HepG2 (cell line): ENCODE measurements around the gene CDK3. TPM values are rescaled to one million over a fixed set of nuclear protein-coding genes. Genes with fewer than 3 reads are reported as not detected.
A peak's percentile ranks its signal among the peaks of the same experiment; 100 is the strongest.

Experiments used
- BRCA1 ChIP-seq: sonication (generic); formaldehyde crosslinking; IDR thresholded peaks from 2 replicates; pipeline ENCODE4 v1.4.0; 2020; ENCODE audit warnings: missing genetic modification reagents
- GATAD2A ChIP-seq: IDR thresholded peaks from 2 replicates; pipeline ENCODE4 v1.6.1; 2016
- HCFC1 ChIP-seq: fragments of 150-350 bp; IDR thresholded peaks from 2 replicates; pipeline ENCODE4 v1.6.1; 2014; ENCODE audit warnings: low read depth, low read length
- HNRNPH1 ChIP-seq: fragments of 200-400 bp; formaldehyde crosslinking; optimal IDR thresholded peaks from 2 replicates; pipeline ENCODE3; 2017; ENCODE audit warnings: mild to moderate bottlenecking, low read depth, low read length
- KLF6 ChIP-seq: IDR thresholded peaks from 2 replicates; pipeline ENCODE4 v1.8.0; 2016; ENCODE audit warnings: missing biosample characterization, missing genetic modification reagents
- MAFF ChIP-seq: IDR thresholded peaks from 2 replicates; pipeline ENCODE4 v1.6.1; 2011; ENCODE audit warnings: low read depth, low read length, improper control_type of control experiment
- RBAK ChIP-seq: sonication (generic); formaldehyde crosslinking; IDR thresholded peaks from 2 replicates; pipeline ENCODE4 v1.5.1; 2020; ENCODE audit warnings: mild to moderate bottlenecking, missing genetic modification reagents
- SMYD3 ChIP-seq: sonication (generic); formaldehyde crosslinking; IDR thresholded peaks from 2 replicates; pipeline ENCODE4 v1.8.1; 2023; ENCODE audit warnings: mild to moderate bottlenecking, missing genetic modification reagents
- SPEN ChIP-seq: sonication (generic); formaldehyde crosslinking; IDR thresholded peaks from 2 replicates; pipeline ENCODE4 v1.5.1; 2020; ENCODE audit warnings: low read depth, mild to moderate bottlenecking, missing genetic modification reagents
- ZBTB3 ChIP-seq: sonication (generic); formaldehyde crosslinking; IDR thresholded peaks from 2 replicates; pipeline ENCODE4 v1.4.0; 2020; ENCODE audit warnings: low read depth, mild to moderate bottlenecking, moderate library complexity, missing genetic modification reagents, borderline replicate concordance
- ZNF292 ChIP-seq: sonication (generic); formaldehyde crosslinking; IDR thresholded peaks from 2 replicates; pipeline ENCODE4 v1.8.1; 2022; ENCODE audit warnings: mild to moderate bottlenecking, low read depth, missing genetic modification reagents, borderline replicate concordance
- ZNF329 ChIP-seq: sonication (generic); formaldehyde crosslinking; IDR thresholded peaks from 2 replicates; pipeline ENCODE4 v1.9.0; 2021; ENCODE audit warnings: low read depth, mild to moderate bottlenecking, missing genetic modification reagents
- ZNF331 ChIP-seq: sonication (generic); formaldehyde crosslinking; IDR thresholded peaks from 2 replicates; pipeline ENCODE4 v1.4.0; 2020; ENCODE audit warnings: missing genetic modification reagents
- ZNF605 ChIP-seq: sonication (generic); formaldehyde crosslinking; IDR thresholded peaks from 2 replicates; pipeline ENCODE4 v1.8.0; 2022; ENCODE audit warnings: mild to moderate bottlenecking, missing genetic modification reagents
- polyA plus RNA-seq, 8 experiments: library from polyadenylated mRNA; depleted of rRNA in 3 of 8; stranded (reverse) in 7 of 8; unstranded in 1 of 8; fragments of >200 nt; fragmentation: Illumina TruSeq in 4 of 8; extraction: Trizol in 4 of 8; gene quantifications; 2 replicates each; pipeline versions ENCODE4 v1.2.1 to v1.2.3, GENCODE V29; 2011 to 2016; ENCODE audit warnings: low read depth in 4 of 8, missing spikeins in 1 of 8, mixed read lengths in 1 of 8; ENCODE audit not compliant: insufficient read depth in 1 of 8
- total RNA-seq, 5 experiments: library from RNA; depleted of rRNA; stranded (reverse); fragments of >200 nt; fragmentation: Illumina TruSeq; extraction: Trizol; gene quantifications; 2 replicates each; pipeline ENCODE4 v1.2.3, GENCODE V29; 2016; ENCODE audit warnings: low read depth in 1 of 5
- TF ChIP-seq, protein P1 (sequence below): sonication (generic); formaldehyde crosslinking; IDR thresholded peaks from 2 replicates; pipeline ENCODE4 v1.4.0; 2020; ENCODE audit warnings: mild to moderate bottlenecking, missing genetic modification reagents, borderline replicate concordance
- TF ChIP-seq, protein P2 (sequence below): sonication (generic); formaldehyde crosslinking; IDR thresholded peaks from 2 replicates; pipeline ENCODE4 v1.4.0; 2020; ENCODE audit warnings: missing genetic modification reagents
- TF ChIP-seq, protein P3 (sequence below): sonication (generic); formaldehyde crosslinking; IDR thresholded peaks from 2 replicates; pipeline ENCODE4 v1.8.1; 2023; ENCODE audit warnings: missing genetic modification reagents, inconsistent platforms, borderline replicate concordance
- TF ChIP-seq, protein P4 (sequence below): sonication (generic); formaldehyde crosslinking; IDR thresholded peaks from 2 replicates; pipeline ENCODE4 v1.4.0; 2020; ENCODE audit warnings: mild to moderate bottlenecking, missing genetic modification reagents
- TF ChIP-seq, protein P5 (sequence below): sonication (generic); formaldehyde crosslinking; IDR thresholded peaks from 2 replicates; pipeline ENCODE4 v1.4.0; 2020; ENCODE audit warnings: missing genetic modification reagents, borderline replicate concordance

Gene CDK3
- total and polyA plus RNA-seq, 2 of the 13 experiments (the other 11 are each of a cell fraction or from before 2014, with no cell fraction given): 5.8 to 11.4 TPM

DNA sequence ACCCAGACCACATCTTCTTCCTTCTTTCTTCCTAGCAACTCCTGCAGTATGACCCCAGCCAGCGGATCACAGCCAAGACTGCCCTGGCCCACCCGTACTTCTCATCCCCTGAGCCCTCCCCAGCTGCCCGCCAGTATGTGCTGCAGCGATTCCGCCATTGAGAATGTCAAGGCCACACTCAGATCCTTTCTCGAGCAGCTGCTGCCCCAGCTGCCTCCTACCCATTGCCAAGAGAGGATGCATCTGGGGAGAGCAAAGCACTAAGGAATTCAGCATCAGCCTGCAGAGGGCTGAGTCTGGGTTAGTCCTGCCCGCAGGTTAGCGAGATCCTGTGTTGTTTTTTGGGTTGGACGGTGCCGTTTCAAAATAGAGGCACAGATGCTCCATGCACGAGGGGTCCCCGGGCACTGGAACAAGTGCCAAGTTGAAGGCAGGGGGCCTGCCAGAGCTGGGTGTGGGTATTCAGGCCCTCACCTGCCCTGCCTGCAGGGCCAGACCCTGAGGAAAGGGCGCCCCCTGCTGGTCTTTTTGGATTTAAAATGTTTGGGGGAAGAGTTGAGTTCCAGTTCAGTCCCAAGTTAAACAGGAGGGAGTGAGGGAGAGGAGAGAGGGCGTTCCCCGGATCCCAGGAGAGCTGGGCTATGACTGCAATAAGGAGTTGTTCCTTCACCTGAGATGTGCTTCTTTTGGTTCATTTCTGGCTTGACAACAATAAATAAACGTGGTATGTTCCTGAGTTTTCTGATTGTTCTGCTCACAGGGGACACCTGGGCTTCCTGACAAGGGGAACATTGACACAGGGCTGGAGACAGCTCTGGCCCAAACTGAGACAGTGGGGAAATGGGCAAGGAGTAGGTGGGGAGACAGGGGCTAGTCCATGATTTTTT is 4.9 kb downstream of the CDK3 start (continued):
- TF ChIP-seq, protein P1, sequence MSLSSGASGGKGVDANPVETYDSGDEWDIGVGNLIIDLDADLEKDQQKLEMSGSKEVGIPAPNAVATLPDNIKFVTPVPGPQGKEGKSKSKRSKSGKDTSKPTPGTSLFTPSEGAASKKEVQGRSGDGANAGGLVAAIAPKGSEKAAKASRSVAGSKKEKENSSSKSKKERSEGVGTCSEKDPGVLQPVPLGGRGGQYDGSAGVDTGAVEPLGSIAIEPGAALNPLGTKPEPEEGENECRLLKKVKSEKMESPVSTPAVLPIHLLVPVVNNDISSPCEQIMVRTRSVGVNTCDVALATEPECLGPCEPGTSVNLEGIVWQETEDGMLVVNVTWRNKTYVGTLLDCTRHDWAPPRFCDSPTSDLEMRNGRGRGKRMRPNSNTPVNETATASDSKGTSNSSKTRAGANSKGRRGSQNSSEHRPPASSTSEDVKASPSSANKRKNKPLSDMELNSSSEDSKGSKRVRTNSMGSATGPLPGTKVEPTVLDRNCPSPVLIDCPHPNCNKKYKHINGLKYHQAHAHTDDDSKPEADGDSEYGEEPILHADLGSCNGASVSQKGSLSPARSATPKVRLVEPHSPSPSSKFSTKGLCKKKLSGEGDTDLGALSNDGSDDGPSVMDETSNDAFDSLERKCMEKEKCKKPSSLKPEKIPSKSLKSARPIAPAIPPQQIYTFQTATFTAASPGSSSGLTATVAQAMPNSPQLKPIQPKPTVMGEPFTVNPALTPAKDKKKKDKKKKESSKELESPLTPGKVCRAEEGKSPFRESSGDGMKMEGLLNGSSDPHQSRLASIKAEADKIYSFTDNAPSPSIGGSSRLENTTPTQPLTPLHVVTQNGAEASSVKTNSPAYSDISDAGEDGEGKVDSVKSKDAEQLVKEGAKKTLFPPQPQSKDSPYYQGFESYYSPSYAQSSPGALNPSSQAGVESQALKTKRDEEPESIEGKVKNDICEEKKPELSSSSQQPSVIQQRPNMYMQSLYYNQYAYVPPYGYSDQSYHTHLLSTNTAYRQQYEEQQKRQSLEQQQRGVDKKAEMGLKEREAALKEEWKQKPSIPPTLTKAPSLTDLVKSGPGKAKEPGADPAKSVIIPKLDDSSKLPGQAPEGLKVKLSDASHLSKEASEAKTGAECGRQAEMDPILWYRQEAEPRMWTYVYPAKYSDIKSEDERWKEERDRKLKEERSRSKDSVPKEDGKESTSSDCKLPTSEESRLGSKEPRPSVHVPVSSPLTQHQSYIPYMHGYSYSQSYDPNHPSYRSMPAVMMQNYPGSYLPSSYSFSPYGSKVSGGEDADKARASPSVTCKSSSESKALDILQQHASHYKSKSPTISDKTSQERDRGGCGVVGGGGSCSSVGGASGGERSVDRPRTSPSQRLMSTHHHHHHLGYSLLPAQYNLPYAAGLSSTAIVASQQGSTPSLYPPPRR (CRISPR knock-in tag): 0 out of 2 replicates have a peak, but pooled peaks have one; percentile 31
- TF ChIP-seq KLF6 (CRISPR knock-in tag): no peak
- peak; percentile 85 for TF ChIP-seq ZNF605
- no peak for TF ChIP-seq SPEN (CRISPR knock-in tag)
- TF ChIP-seq, protein P2, sequence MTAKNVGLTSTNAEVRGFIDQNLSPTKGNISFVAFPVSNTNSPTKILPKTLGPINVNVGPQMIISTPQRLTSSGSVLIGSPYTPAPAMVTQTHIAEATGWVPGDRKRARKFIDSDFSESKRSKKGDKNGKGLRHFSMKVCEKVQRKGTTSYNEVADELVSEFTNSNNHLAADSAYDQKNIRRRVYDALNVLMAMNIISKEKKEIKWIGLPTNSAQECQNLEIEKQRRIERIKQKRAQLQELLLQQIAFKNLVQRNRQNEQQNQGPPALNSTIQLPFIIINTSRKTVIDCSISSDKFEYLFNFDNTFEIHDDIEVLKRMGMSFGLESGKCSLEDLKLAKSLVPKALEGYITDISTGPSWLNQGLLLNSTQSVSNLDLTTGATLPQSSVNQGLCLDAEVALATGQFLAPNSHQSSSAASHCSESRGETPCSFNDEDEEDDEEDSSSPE: no peak
- TF ChIP-seq ZNF329 (CRISPR knock-in tag): no peak
- TF ChIP-seq HNRNPH1: no peak
- no peak for TF ChIP-seq ZBTB3 (CRISPR knock-in tag)
- TF ChIP-seq BRCA1: no peak
- TF ChIP-seq GATAD2A (CRISPR knock-in tag): peak; percentile 50
- no peak for TF ChIP-seq RBAK (CRISPR knock-in tag)
- TF ChIP-seq, protein P3, sequence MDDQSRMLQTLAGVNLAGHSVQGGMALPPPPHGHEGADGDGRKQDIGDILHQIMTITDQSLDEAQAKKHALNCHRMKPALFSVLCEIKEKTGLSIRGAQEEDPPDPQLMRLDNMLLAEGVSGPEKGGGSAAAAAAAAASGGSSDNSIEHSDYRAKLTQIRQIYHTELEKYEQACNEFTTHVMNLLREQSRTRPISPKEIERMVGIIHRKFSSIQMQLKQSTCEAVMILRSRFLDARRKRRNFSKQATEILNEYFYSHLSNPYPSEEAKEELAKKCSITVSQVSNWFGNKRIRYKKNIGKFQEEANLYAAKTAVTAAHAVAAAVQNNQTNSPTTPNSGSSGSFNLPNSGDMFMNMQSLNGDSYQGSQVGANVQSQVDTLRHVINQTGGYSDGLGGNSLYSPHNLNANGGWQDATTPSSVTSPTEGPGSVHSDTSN (CRISPR knock-in tag): no peak
- TF ChIP-seq, protein P4, sequence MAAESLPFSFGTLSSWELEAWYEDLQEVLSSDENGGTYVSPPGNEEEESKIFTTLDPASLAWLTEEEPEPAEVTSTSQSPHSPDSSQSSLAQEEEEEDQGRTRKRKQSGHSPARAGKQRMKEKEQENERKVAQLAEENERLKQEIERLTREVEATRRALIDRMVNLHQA: no peak
- no peak for TF ChIP-seq HCFC1
- no peak for TF ChIP-seq MAFF
- no peak; the same call in 1 of the 2 replicates for TF ChIP-seq ZNF331 (CRISPR knock-in tag)
- TF ChIP-seq, protein P5, sequence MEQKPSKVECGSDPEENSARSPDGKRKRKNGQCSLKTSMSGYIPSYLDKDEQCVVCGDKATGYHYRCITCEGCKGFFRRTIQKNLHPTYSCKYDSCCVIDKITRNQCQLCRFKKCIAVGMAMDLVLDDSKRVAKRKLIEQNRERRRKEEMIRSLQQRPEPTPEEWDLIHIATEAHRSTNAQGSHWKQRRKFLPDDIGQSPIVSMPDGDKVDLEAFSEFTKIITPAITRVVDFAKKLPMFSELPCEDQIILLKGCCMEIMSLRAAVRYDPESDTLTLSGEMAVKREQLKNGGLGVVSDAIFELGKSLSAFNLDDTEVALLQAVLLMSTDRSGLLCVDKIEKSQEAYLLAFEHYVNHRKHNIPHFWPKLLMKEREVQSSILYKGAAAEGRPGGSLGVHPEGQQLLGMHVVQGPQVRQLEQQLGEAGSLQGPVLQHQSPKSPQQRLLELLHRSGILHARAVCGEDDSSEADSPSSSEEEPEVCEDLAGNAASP (CRISPR knock-in tag): no peak
- TF ChIP-seq SMYD3 (CRISPR knock-in tag): no peak
- TF ChIP-seq ZNF292: no peak; the same call in 1 of the 2 replicates
